HEK293 (cell line): ENCODE data around the gene CCBE1.

ENCODE experiments used
- CTCF ChIA-PET: fragments of 350-600 bp; formaldehyde crosslinking; extraction: SDS; loops from one replicate; lab custom pipeline; 2021; ENCODE audit warnings: antibody characterized with exemption; lab: Yijun Ruan, JAX
- POLR2A ChIA-PET: fragments of 300-600 bp; formaldehyde crosslinking; extraction: SDS; loops from one replicate; lab custom pipeline; 2020; ENCODE audit warnings: antibody characterized with exemption, inconsistent platforms; lab: Yijun Ruan, JAX
- H3K27ac ChIP-seq: fragments of 200-500 bp; sonication (Bioruptor generic); 2 replicates; pipeline ENCODE4 v1.5.1; 2014; ENCODE audit warnings: low read depth, low read length, control low read depth, inconsistent platforms; ENCODE audit errors: extremely low read depth
- H3K36me3 ChIP-seq, 2 experiments: fragments of 200-500 bp in 1 of 2; sonication (Bioruptor generic) in 1 of 2; 1 replicate in 1 of 2; 2 replicates in 1 of 2; pipeline ENCODE4 v1.5.1; 2014 to 2017; ENCODE audit warnings: inconsistent platforms in 2 of 2, low read length in 2 of 2; ENCODE audit not compliant: control insufficient read depth in 2 of 2, insufficient read depth in 1 of 2
- H3K4me1 ChIP-seq: fragments of 200-500 bp; sonication (Bioruptor generic); 2 replicates; pipeline ENCODE4 v1.5.1; 2014; ENCODE audit warnings: mild to moderate bottlenecking, low read length, inconsistent platforms; ENCODE audit not compliant: control insufficient read depth, insufficient read depth
- H3K4me3 ChIP-seq: 2 replicates; pipeline ENCODE4 v1.5.1; 2011; ENCODE audit warnings: low read depth, mild to moderate bottlenecking, control low read depth, low read length, moderate library complexity
- H3K9me3 ChIP-seq: fragments of 200-500 bp; sonication (Bioruptor generic); 2 replicates; pipeline ENCODE4 v1.5.1; 2014; ENCODE audit warnings: low read depth, low read length, inconsistent platforms; ENCODE audit not compliant: control insufficient read depth, insufficient read depth
- EGR2 ChIP-seq: fragments of 450-650 bp; formaldehyde crosslinking; IDR thresholded peaks from 2 replicates; pipeline ENCODE4 v1.5.1; 2016; ENCODE audit warnings: low read depth, missing biosample characterization, missing genetic modification characterization
- IKZF3 ChIP-seq: fragments of 450-650 bp; IDR thresholded peaks from 2 replicates; pipeline ENCODE4 v1.5.0; 2018; ENCODE audit warnings: missing biosample characterization, mild to moderate bottlenecking, missing genetic modification characterization, moderate library complexity
- PATZ1 ChIP-seq: fragments of 450-650 bp; formaldehyde crosslinking; IDR thresholded peaks from 2 replicates; pipeline ENCODE4 v1.5.1; 2016; ENCODE audit warnings: missing biosample characterization, missing genetic modification characterization
- PRDM1 ChIP-seq: fragments of 450-650 bp; formaldehyde crosslinking; IDR thresholded peaks from 2 replicates; pipeline ENCODE4; 2016; ENCODE audit warnings: missing biosample characterization, missing genetic modification characterization
- TSHZ1 ChIP-seq: fragments of 450-650 bp; formaldehyde crosslinking; IDR thresholded peaks from 2 replicates; pipeline ENCODE4 v1.5.1; 2016; ENCODE audit warnings: missing biosample characterization, missing genetic modification characterization, borderline replicate concordance
- ZBTB11 ChIP-seq: fragments of 450-650 bp; formaldehyde crosslinking; conservative IDR thresholded peaks from 2 replicates; pipeline ENCODE4 v1.5.1; 2016; ENCODE audit warnings: low read depth, missing biosample characterization, missing genetic modification characterization
- ZNF133 ChIP-seq: fragments of 450-650 bp; formaldehyde crosslinking; IDR thresholded peaks from 2 replicates; pipeline ENCODE4 v1.5.1; 2016; ENCODE audit warnings: missing biosample characterization, missing genetic modification characterization
- ZNF16 ChIP-seq: fragments of 450-650 bp; formaldehyde crosslinking; IDR thresholded peaks from 2 replicates; pipeline ENCODE4 v1.5.1; 2016; ENCODE audit warnings: low read depth, missing biosample characterization, missing genetic modification characterization
- ZNF174 ChIP-seq: fragments of 450-650 bp; formaldehyde crosslinking; IDR thresholded peaks from 2 replicates; pipeline ENCODE4 v1.5.0; 2017; ENCODE audit warnings: missing biosample characterization, mild to moderate bottlenecking, missing genetic modification characterization
- ZNF211 ChIP-seq: fragments of 450-650 bp; formaldehyde crosslinking; IDR thresholded peaks from 2 replicates; pipeline ENCODE4 v1.5.1; 2016; ENCODE audit warnings: low read depth, missing biosample characterization, missing genetic modification characterization
- ZNF221 ChIP-seq: fragments of 450-650 bp; formaldehyde crosslinking; IDR thresholded peaks from 2 replicates; pipeline ENCODE4 v1.5.1; 2017; ENCODE audit warnings: missing biosample characterization, missing genetic modification characterization, borderline replicate concordance
- ZNF24 ChIP-seq: fragments of 450-650 bp; formaldehyde crosslinking; IDR thresholded peaks from 2 replicates; pipeline ENCODE4 v1.5.1; 2016; ENCODE audit warnings: missing biosample characterization, missing genetic modification characterization
- ZNF274 ChIP-seq, 2 experiments: fragments of 200-500 bp in 1 of 2; fragments of 450-650 bp in 1 of 2; sonication (Bioruptor generic) in 1 of 2; formaldehyde crosslinking in 1 of 2; IDR thresholded peaks; 2 replicates each; pipeline versions ENCODE4 v1.5.1 to v1.6.1; 2014 to 2016; ENCODE audit warnings: borderline replicate concordance in 1 of 2, inconsistent platforms in 1 of 2, low read length in 1 of 2, missing biosample characterization in 1 of 2, missing genetic modification characterization in 1 of 2
- ZNF394 ChIP-seq: fragments of 450-650 bp; formaldehyde crosslinking; IDR thresholded peaks from 2 replicates; pipeline ENCODE4 v1.5.1; 2016; ENCODE audit warnings: missing biosample characterization, missing genetic modification characterization, mild to moderate bottlenecking, moderate library complexity, borderline replicate concordance
- ZNF510 ChIP-seq: fragments of 450-650 bp; formaldehyde crosslinking; IDR thresholded peaks from 2 replicates; pipeline ENCODE4 v1.5.1; 2018; ENCODE audit warnings: mild to moderate bottlenecking, missing genetic modification characterization, missing biosample characterization; ENCODE audit not compliant: insufficient replicate concordance
- ZNF548 ChIP-seq: fragments of 450-650 bp; formaldehyde crosslinking; IDR thresholded peaks from 2 replicates; pipeline ENCODE4 v1.5.1; 2016; ENCODE audit warnings: missing biosample characterization, missing genetic modification characterization
- ZNF658 ChIP-seq: fragments of 450-650 bp; formaldehyde crosslinking; IDR thresholded peaks from 2 replicates; pipeline ENCODE4; 2016; ENCODE audit warnings: missing biosample characterization, missing genetic modification characterization
- ZNF747 ChIP-seq: fragments of 450-650 bp; formaldehyde crosslinking; IDR thresholded peaks from 2 replicates; pipeline ENCODE4 v1.5.1; 2016; ENCODE audit warnings: missing biosample characterization, missing genetic modification characterization
- ZNF791 ChIP-seq: fragments of 450-650 bp; formaldehyde crosslinking; IDR thresholded peaks from 2 replicates; pipeline ENCODE4 v1.5.1; 2016; ENCODE audit warnings: missing biosample characterization, missing genetic modification characterization
- ZNF837 ChIP-seq: fragments of 450-650 bp; formaldehyde crosslinking; IDR thresholded peaks from 2 replicates; pipeline ENCODE4 v1.5.1; 2016; ENCODE audit warnings: missing biosample characterization, missing genetic modification characterization
- ZNF843 ChIP-seq: fragments of 450-650 bp; formaldehyde crosslinking; IDR thresholded peaks from 2 replicates; pipeline ENCODE4 v1.5.1; 2016; ENCODE audit warnings: missing biosample characterization, missing genetic modification characterization
- ZSCAN4 ChIP-seq: fragments of 450-650 bp; formaldehyde crosslinking; IDR thresholded peaks from 2 replicates; pipeline ENCODE4 v1.5.1; 2017; ENCODE audit warnings: missing biosample characterization, missing genetic modification characterization

Gene CCBE1

GRCh38 chr18:59621027-59621426 is 76.2 kb downstream of the CCBE1 start:
- no peak overlapping the region for H3K27ac ChIP-seq
- H3K4me3 ChIP-seq: no peak overlapping the region
- ChIA-PET CTCF (interaction anchor here (0.6 to 5.7 kb wide), 3 partner anchors 11 to 95 kb away, joined by 3 to 27 read pairs (median 3); partner anchors contain the start of gene CCBE1), POLR2A (no interaction called here)
- no peaks in the 10 kb centered on the region for H3K9me3 ChIP-seq
- H3K36me3 ChIP-seq: no peaks in the 10 kb centered on the region
- TF ChIP-seq ZNF221 (no peak), PATZ1 (tag by site-specific recombination) (no peak), ZNF548 (tag by site-specific recombination) (no peak), ZNF837 (tag by site-specific recombination) (no peak), ZBTB11 (no peak), ZNF791 (tag by site-specific recombination) (no peak), ZNF658 (tag by site-specific recombination) (no peak), ZNF24 (tag by site-specific recombination) (no peak), IKZF3 (tag by site-specific recombination) (no peak), ZNF394 (tag by site-specific recombination) (no peak), ZNF133 (tag by site-specific recombination) (no peak), ZNF174 (tag by site-specific recombination) (no peak), ZNF16 (tag by site-specific recombination) (no peak), ZSCAN4 (tag by site-specific recombination) (no peak), ZNF510 (tag by site-specific recombination) (no peak)
- H3K4me1 ChIP-seq: peaks cover 15% of the 10 kb centered on the region

GRCh38 chr18:59620381-59620780 is 76.8 kb downstream of the CCBE1 start:
- Histone ChIP-seq H3K27ac (no peak overlapping the region), H3K9me3 (no peaks in the 10 kb centered on the region), H3K4me3 (no peak overlapping the region), H3K4me1 (peaks cover 15% of the 10 kb centered on the region), H3K36me3 (no peaks in the 10 kb centered on the region)
- POLR2A ChIA-PET: no interaction called here
- TF ChIP-seq ZNF211 (no peak), ZNF843 (tag by site-specific recombination) (no peak), PRDM1 (tag by site-specific recombination) (no peak), TSHZ1 (tag by site-specific recombination) (no peak), ZNF747 (no peak), ZNF274 (IDR thresholded peaks at IDR 0.05; ENCODE audit: low read length) (no peak), ZNF274 (tag by site-specific recombination; IDR thresholded peaks at IDR 0.05; ENCODE audit: borderline replicate concordance) (no peak), EGR2 (tag by site-specific recombination) (no peak)
- CTCF ChIA-PET: interaction anchor here (0.6 to 5.7 kb wide), 4 partner anchors 11 to 168 kb away, joined by 3 to 27 read pairs (median 4); no protein-coding TSS in a partner anchor
